NCI-H2196 (cell line): ENCODE measurements around the gene MTIF2.
"Not testable (repeated sequence)": the region's sequence is repeated elsewhere in the genome, so short reads cannot be mapped to it uniquely, and the experiment has no call there.

ENCODE experiments used
- DNase-seq: peaks from one replicate; lab custom pipeline; 2025; ENCODE audit not compliant: unreplicated experiment; lab: John Stamatoyannopoulos, UW

Gene MTIF2

GRCh38 chr2:55204536-55204935 lies 64.5 kb downstream of the MTIF2 start:
- DNase-seq = no peak

GRCh38 chr2:55200416-55200815 lies 68.6 kb downstream of the MTIF2 start:
- no peak for DNase-seq

GRCh38 chr2:55196526-55196925 lies 72.5 kb downstream of the MTIF2 start:
- no peak for DNase-seq

GRCh38 chr2:55191888-55192287 lies 77.1 kb downstream of the MTIF2 start:
- not testable (repeated sequence) for DNase-seq

GRCh38 chr2:55186837-55187236 lies 82.2 kb downstream of the MTIF2 start:
- DNase-seq = not testable (repeated sequence)
